ENCODE data around the gene THSD4.

THSD4 gene

GRCh38 chr15:71114887-71115566 lies at the start of gene THSD4:
THSD4 (plus strand) TSS chr15:71115471.
- DNase-seq (ENCODE audit: low read depth in 2 of 2): peak in 1 of 2 donors; percentile 34

GRCh38 chr15:71066983-71067382 lies 48.3 kb upstream of the THSD4 start:
- DNase-seq (ENCODE audit: low read depth in 2 of 2): no peak

GRCh38 chr15:71069693-71070092 lies 45.6 kb upstream of the THSD4 start:
- DNase-seq (ENCODE audit: low read depth in 2 of 2): no peak

GRCh38 chr15:71071529-71071928 lies 43.7 kb upstream of the THSD4 start:
- DNase-seq (ENCODE audit: low read depth in 2 of 2): no peak

- DNase-seq (ENCODE audit: low read depth in 2 of 2): no peak
These were observed 42.8 kb upstream of the THSD4 start for GRCh38 chr15:71072423-71072822.

- no peak for DNase-seq (ENCODE audit: low read depth in 2 of 2)
These were observed 36.6 kb upstream of the THSD4 start for GRCh38 chr15:71078506-71079207.

- no peak for DNase-seq (ENCODE audit: low read depth in 2 of 2)
These were observed 35.8 kb upstream of the THSD4 start for GRCh38 chr15:71079208-71080044.

- no peak for DNase-seq (ENCODE audit: low read depth in 2 of 2)
These were observed 35.1 kb upstream of the THSD4 start for GRCh38 chr15:71080166-71080565.

- DNase-seq (ENCODE audit: low read depth in 2 of 2): no peak
These were observed 34.6 kb upstream of the THSD4 start for GRCh38 chr15:71080705-71081104.

- DNase-seq (ENCODE audit: low read depth in 2 of 2): no peak
These were observed 32.5 kb upstream of the THSD4 start for GRCh38 chr15:71082803-71083202.

- no peak for DNase-seq (ENCODE audit: low read depth in 2 of 2)
These were observed 31.9 kb upstream of the THSD4 start for GRCh38 chr15:71083349-71083748.

- DNase-seq (ENCODE audit: low read depth in 2 of 2): no peak
These were observed 31.0 kb upstream of the THSD4 start for GRCh38 chr15:71084264-71084663.

- no peak for DNase-seq (ENCODE audit: low read depth in 2 of 2)
These were observed 29.5 kb upstream of the THSD4 start for GRCh38 chr15:71085809-71086208.

- DNase-seq (ENCODE audit: low read depth in 2 of 2): no peak
These were observed 27.1 kb upstream of the THSD4 start for GRCh38 chr15:71088155-71088554.

- no peak for DNase-seq (ENCODE audit: low read depth in 2 of 2)
These were observed 26.6 kb upstream of the THSD4 start for GRCh38 chr15:71088683-71089082.

GRCh38 chr15:71089801-71090200 lies 25.5 kb upstream of the THSD4 start:
- no peak for DNase-seq (ENCODE audit: low read depth in 2 of 2)

- no peak for DNase-seq (ENCODE audit: low read depth in 2 of 2)
These were observed 23.7 kb upstream of the THSD4 start for GRCh38 chr15:71091601-71092000.

- DNase-seq (ENCODE audit: low read depth in 2 of 2): no peak
These were observed 23.1 kb upstream of the THSD4 start for GRCh38 chr15:71092056-71092600.

GRCh38 chr15:71093054-71094024 lies 21.9 kb upstream of the THSD4 start:
- no peak for DNase-seq (ENCODE audit: low read depth in 2 of 2)

- no peak for DNase-seq (ENCODE audit: low read depth in 2 of 2)
These were observed 21.1 kb upstream of the THSD4 start for GRCh38 chr15:71094137-71094536.

GRCh38 chr15:71096676-71097075 lies 18.6 kb upstream of the THSD4 start:
- no peak for DNase-seq (ENCODE audit: low read depth in 2 of 2)

All from stimulated activated CD4-positive, alpha-beta T cell treated with anti-CD3 and anti-CD28 coated beads, Interleukin-1b, Interleukin-23, amount 100 ng/mL, for 1 hour (primary cell).